Hepatocyte (in vitro differentiated cells): Measurements from ENCODE around the gene PCLO. TPM values are rescaled to one million over a fixed set of nuclear protein-coding genes. Genes with fewer than 3 reads are reported as not detected.

Source experiments
- DNase-seq: peaks from one replicate; pipeline ENCODE4 v3.0.0-alpha.2; 2016; ENCODE audit warnings: low spot score
- H2AFZ ChIP-seq: fragments of 200-600 bp; sonication (generic); 2 replicates; pipeline ENCODE4 v1.6.0; 2016; ENCODE audit warnings: antibody characterized with exemption, mild to moderate bottlenecking
- H3K27ac ChIP-seq: fragments of 200-600 bp; sonication (generic); 2 replicates; pipeline ENCODE4 v1.5.1; 2016; ENCODE audit warnings: mild to moderate bottlenecking
- H3K27me3 ChIP-seq: fragments of 200-600 bp; sonication (generic); 2 replicates; pipeline ENCODE4 v1.6.1; 2016
- H3K36me3 ChIP-seq: fragments of 200-600 bp; sonication (generic); replicated peaks from 2 replicates; pipeline ENCODE4 v1.5.1; 2016; ENCODE audit warnings: low read depth; ENCODE audit not compliant: insufficient read depth
- H3K4me1 ChIP-seq: fragments of 200-600 bp; sonication (generic); 2 replicates; pipeline ENCODE4 v1.5.1; 2016; ENCODE audit warnings: mild to moderate bottlenecking, moderate library complexity; ENCODE audit not compliant: insufficient read depth
- H3K4me2 ChIP-seq: fragments of 200-600 bp; sonication (generic); 2 replicates; pipeline ENCODE4 v1.6.0; 2016
- H3K4me3 ChIP-seq: fragments of 200-600 bp; sonication (generic); 2 replicates; pipeline ENCODE4 v1.5.1; 2016; ENCODE audit warnings: mild to moderate bottlenecking
- H3K79me2 ChIP-seq: fragments of 200-600 bp; sonication (generic); 2 replicates; pipeline ENCODE4 v1.6.0; 2017; ENCODE audit warnings: mild to moderate bottlenecking
- H3K9me2 ChIP-seq: fragments of 200-600 bp; sonication (generic); replicated peaks from 2 replicates; pipeline ENCODE4 v1.6.0; 2017; ENCODE audit warnings: mild to moderate bottlenecking; ENCODE audit not compliant: insufficient read depth
- H3K9me3 ChIP-seq: fragments of 200-600 bp; sonication (generic); 2 replicates; pipeline ENCODE4 v1.5.1; 2016; ENCODE audit warnings: low read depth, mild to moderate bottlenecking
- H4K20me1 ChIP-seq: fragments of 200-600 bp; sonication (generic); 2 replicates; pipeline ENCODE4 v1.6.0; 2016; ENCODE audit warnings: mild to moderate bottlenecking; ENCODE audit not compliant: insufficient read depth, poor library complexity, severe bottlenecking
- EZH2 ChIP-seq: fragments of 200-600 bp; sonication (generic); IDR thresholded peaks from 2 replicates; pipeline ENCODE4 v1.6.1; 2016; ENCODE audit warnings: antibody characterized with exemption, mild to moderate bottlenecking, borderline replicate concordance
- EZH2phosphoT487 ChIP-seq: fragments of 200-600 bp; sonication (generic); IDR thresholded peaks from one replicate; pipeline ENCODE4 v1.6.1; 2018; ENCODE audit warnings: antibody characterized with exemption, mild to moderate bottlenecking, low read depth, moderate library complexity; ENCODE audit not compliant: unreplicated experiment, severe bottlenecking
- WGBS: methylation state at CpG from one replicate; pipeline ENCODE4 v1.1.6; 2016; ENCODE audit warnings: low lambda C conversion rate; ENCODE audit errors: missing lambda C conversion rate; 5-methylcytosine and 5-hydroxymethylcytosine counted together
- polyA plus RNA-seq: library from polyadenylated mRNA; unstranded; fragments of >200 nt; fragmentation: Nextera tagmentation; extraction: Ambion mirVana; gene quantifications from 2 replicates; pipeline ENCODE4 v1.2.1, GENCODE V29; 2016
- total RNA-seq: library from RNA; depleted of rRNA; stranded (reverse); fragments of >200 nt; gene quantifications from 2 replicates; pipeline ENCODE4 v1.2.3, GENCODE V29; 2014
- TF ChIP-seq, protein P1 (sequence below): fragments of 200-600 bp; sonication (generic); IDR thresholded peaks from 2 replicates; pipeline ENCODE4 v1.5.1; 2016; ENCODE audit warnings: antibody characterized with exemption, mild to moderate bottlenecking; ENCODE audit not compliant: poor library complexity

PCLO gene
- total and polyA plus RNA-seq, 2 experiments from 2014 or later, result 1.3 to 8.1 TPM

- DNase-seq, result no peak
- Histone ChIP-seq H3K4me1 (no peaks in the 10 kb centered on the region), H3K79me2 (no peaks in the 10 kb centered on the region), H3K4me2 (no peak overlapping the region), H3K9me3 (no peaks in the 10 kb centered on the region), H3K27me3 (no peaks in the 10 kb centered on the region), H3K4me3 (no peak overlapping the region), H2AFZ (no peak overlapping the region), H3K36me3 (no peaks in the 10 kb centered on the region), H3K27ac (no peak overlapping the region), H3K9me2 (no peaks in the 10 kb centered on the region), H4K20me1 (no peaks in the 10 kb centered on the region)
- WGBS, result 69% methylated on average over 5 of the region's 5 CpGs
- TF ChIP-seq EZH2phosphoT487, result no peak
- no peak for TF ChIP-seq EZH2
Measured at GRCh38 chr7:83130623-83131545, 31.8 kb downstream of the PCLO start.

DNA sequence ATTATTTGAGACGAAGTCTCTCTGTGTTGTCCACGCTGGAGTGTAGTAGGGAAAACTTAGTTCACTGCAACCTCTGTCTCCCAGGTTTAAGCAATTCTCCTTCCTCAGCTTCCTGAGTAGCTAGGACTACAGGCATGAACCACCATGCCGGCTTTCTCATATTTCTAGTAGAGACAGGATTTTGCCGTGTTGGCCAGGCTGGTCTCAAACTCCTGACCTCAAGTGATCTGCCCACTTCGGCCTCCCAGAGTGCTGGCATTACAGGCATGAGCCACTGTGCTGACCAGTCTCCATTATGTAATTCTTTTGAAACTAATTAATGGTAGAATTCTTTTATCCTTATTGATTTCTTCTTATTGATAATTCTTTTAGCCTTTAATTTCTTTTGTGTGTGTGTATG is 32.5 kb downstream of the PCLO start:
- Histone ChIP-seq H3K36me3 (no peaks in the 10 kb centered on the region), H3K79me2 (no peaks in the 10 kb centered on the region), H3K4me1 (no peaks in the 10 kb centered on the region)

DNA sequence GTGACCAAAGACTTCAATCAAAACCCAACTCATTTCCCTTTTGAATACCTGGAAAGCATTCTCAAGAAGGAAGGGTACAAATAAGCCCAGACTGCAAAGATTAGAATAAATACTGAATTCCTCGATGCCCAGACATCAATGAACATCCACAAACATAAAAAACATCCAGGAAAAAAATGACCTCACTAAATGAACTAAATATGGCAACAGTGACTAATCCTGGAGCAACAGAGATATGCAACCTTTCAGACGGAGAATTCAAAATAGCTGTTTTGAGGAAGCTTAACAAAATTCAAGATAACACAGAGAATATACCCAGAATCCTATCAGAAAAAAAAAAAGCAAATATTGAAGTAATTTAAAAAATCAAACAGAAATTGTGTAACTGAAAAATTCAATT is 43.2 kb downstream of the PCLO start:
- H3K79me2 ChIP-seq, result no peaks in the 10 kb centered on the region
- H3K4me3 ChIP-seq, result no peak overlapping the region
- H3K27me3 ChIP-seq, result no peaks in the 10 kb centered on the region
- 76% methylated on average over 2 of the region's 2 CpGs for WGBS
- H3K9me2 ChIP-seq, result no peaks in the 10 kb centered on the region
- no peak overlapping the region for H3K4me2 ChIP-seq
- peaks cover 9% of the 10 kb centered on the region for H3K9me3 ChIP-seq
- no peaks in the 10 kb centered on the region for H3K4me1 ChIP-seq
- H3K36me3 ChIP-seq, result no peaks in the 10 kb centered on the region
- TF ChIP-seq EZH2 (no peak), EZH2phosphoT487 (no peak)
- TF ChIP-seq, protein P1, sequence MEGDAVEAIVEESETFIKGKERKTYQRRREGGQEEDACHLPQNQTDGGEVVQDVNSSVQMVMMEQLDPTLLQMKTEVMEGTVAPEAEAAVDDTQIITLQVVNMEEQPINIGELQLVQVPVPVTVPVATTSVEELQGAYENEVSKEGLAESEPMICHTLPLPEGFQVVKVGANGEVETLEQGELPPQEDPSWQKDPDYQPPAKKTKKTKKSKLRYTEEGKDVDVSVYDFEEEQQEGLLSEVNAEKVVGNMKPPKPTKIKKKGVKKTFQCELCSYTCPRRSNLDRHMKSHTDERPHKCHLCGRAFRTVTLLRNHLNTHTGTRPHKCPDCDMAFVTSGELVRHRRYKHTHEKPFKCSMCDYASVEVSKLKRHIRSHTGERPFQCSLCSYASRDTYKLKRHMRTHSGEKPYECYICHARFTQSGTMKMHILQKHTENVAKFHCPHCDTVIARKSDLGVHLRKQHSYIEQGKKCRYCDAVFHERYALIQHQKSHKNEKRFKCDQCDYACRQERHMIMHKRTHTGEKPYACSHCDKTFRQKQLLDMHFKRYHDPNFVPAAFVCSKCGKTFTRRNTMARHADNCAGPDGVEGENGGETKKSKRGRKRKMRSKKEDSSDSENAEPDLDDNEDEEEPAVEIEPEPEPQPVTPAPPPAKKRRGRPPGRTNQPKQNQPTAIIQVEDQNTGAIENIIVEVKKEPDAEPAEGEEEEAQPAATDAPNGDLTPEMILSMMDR, result no peak
- no peak for DNase-seq
- no peak overlapping the region for H2AFZ ChIP-seq
- H4K20me1 ChIP-seq, result no peaks in the 10 kb centered on the region
- H3K27ac ChIP-seq, result no peak overlapping the region

More for the DNA sequence above, 32.5 kb downstream of the PCLO start:
- no peak for DNase-seq
- Histone ChIP-seq H3K9me2 (no peaks in the 10 kb centered on the region), H3K9me3 (no peaks in the 10 kb centered on the region), H4K20me1 (no peaks in the 10 kb centered on the region), H3K27ac (no peak overlapping the region), H3K27me3 (no peaks in the 10 kb centered on the region), H3K4me3 (no peak overlapping the region), H2AFZ (no peak overlapping the region), H3K4me2 (no peak overlapping the region)
- TF ChIP-seq EZH2 (no peak), EZH2phosphoT487 (no peak)
- TF ChIP-seq, protein P1, result no peak
- 94% methylated on average over 5 of the region's 5 CpGs for WGBS

- no peak for TF ChIP-seq EZH2
- no peak for TF ChIP-seq EZH2phosphoT487
- TF ChIP-seq, protein P1, result no peak
- H3K27ac ChIP-seq, result no peak overlapping the region
- no peaks in the 10 kb centered on the region for H3K79me2 ChIP-seq
- H3K9me2 ChIP-seq, result no peaks in the 10 kb centered on the region
- H2AFZ ChIP-seq, result no peak overlapping the region
- no peak for DNase-seq
- H3K4me3 ChIP-seq, result no peak overlapping the region
- WGBS, result 17% methylated on average over 1 of the region's 1 CpG
- H3K36me3 ChIP-seq, result no peaks in the 10 kb centered on the region
- no peak overlapping the region for H3K4me2 ChIP-seq
- H4K20me1 ChIP-seq, result no peaks in the 10 kb centered on the region
- H3K4me1 ChIP-seq, result no peaks in the 10 kb centered on the region
- no peaks in the 10 kb centered on the region for H3K27me3 ChIP-seq
- peaks cover 9% of the 10 kb centered on the region for H3K9me3 ChIP-seq
Measured at GRCh38 chr7:83119026-83119382, 43.7 kb downstream of the PCLO start.
